SK-N-MC (cell line): ENCODE measurements around the gene ZNF618.

Experiments used
- EZH2 ChIP-seq: fragments of 200-600 bp; sonication (generic); IDR thresholded peaks from one replicate; pipeline ENCODE4 v1.6.1; 2017; ENCODE audit warnings: antibody characterized with exemption
- POLR2AphosphoS5 ChIP-seq: IDR thresholded peaks from 2 replicates; pipeline ENCODE4 v1.6.1; 2012; ENCODE audit warnings: mild to moderate bottlenecking, low read depth, low read length, borderline replicate concordance

DNA sequence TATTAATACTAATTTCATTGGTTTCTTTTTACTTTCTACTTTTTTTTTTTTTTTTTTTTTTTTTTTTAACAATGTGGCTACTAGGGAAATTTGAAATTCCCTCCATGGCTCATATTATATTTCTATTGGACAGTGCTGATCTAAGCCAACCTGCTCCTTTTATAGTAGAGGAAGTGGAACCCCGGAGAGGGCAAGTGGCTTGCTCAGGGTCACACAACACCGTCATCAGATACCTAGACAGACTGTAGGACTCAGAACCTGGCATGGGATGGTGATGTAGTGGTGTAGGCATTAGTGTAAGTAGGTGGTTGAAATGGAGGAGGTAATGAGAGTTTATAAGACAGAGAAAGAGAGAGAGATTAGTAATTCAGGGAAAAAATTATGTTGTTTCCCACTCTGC lies 10.8 kb downstream of the ZNF618 start:
- no peak for TF ChIP-seq POLR2AphosphoS5
- TF ChIP-seq EZH2, result no peak
